Femur (tissue), 1 donor: ENCODE data around the gene SMAD6.
"Not testable (repeated sequence)": the region's sequence is repeated elsewhere in the genome, so short reads cannot be mapped to it uniquely, and the experiment has no call there.

Experiments used
- DNase-seq: peaks from one replicate; pipeline ENCODE4 v3.0.0-alpha.2; 2017

Gene SMAD6

GRCh38 chr15:66677336-66677735 lies 24.7 kb upstream of the SMAD6 start:
- DNase-seq = no peak

- DNase-seq = no peak
Measured at GRCh38 chr15:66679061-66679656, 22.9 kb upstream of the SMAD6 start.

DNA sequence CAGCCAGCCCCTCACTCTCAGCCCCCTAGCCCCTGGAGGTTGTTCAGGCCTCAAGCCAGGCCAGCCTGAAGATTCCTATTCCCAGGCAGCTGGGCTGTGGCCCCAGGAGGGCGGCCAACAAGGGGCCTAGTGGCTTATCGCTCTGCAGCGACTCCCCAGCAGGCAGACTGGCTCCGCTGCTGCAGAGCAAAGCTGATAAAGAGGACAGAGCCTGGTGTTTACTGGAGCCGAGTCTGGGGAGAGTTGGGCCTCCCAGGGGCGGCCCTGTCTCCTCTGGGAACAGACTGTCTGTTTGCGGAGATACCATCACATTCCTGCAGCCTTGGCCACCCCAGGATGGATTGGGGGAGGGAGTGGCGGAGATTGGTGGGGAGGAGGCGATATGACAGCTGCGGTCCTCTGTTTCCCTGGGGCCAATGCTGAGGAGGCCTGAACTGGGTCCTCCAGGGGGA lies 22.4 kb upstream of the SMAD6 start:
- peak; percentile 36 for DNase-seq

DNA sequence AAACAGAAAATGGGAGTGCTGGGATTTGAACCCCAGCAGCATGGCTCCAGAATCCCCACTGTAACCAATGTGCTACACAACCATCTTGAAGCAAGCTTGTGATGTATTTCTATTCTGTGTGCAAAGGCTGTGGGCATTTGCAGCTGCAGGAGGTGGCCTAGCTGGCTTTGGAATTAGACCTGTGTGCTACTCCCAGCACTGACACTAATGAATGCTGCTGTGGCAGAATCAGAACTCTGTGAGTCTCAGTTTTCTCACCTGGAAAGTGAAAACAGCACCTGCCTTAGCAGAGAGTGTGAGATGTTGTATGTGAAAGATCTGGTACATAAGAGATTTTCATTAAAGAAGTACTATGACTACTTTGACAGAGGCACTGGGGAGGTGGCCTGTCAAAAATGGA lies 21.5 kb upstream of the SMAD6 start:
- DNase-seq = no peak

GRCh38 chr15:66681395-66681794 lies 20.6 kb upstream of the SMAD6 start:
- no peak for DNase-seq

DNA sequence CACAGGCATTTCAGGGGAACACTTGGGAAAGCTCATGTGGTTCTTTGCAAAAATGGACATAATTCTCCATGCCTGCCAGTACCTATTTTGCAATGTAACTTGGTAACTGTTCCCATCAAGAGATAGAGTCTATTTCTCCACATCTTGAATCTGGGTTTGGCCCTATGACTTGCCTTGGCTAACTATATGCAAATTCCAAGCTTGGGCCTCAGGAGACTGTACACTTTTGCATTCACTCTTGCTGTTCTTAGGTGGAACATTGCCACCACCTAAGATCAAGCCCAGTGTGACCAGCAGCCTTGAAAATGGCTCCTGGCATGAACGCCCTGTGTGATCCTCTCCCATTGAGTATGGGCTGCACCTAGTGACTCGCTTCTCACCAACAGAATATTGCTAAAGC lies 19.8 kb upstream of the SMAD6 start:
- no peak for DNase-seq

- no peak for DNase-seq
Measured at GRCh38 chr15:66682865-66683264, 19.2 kb upstream of the SMAD6 start.

DNA sequence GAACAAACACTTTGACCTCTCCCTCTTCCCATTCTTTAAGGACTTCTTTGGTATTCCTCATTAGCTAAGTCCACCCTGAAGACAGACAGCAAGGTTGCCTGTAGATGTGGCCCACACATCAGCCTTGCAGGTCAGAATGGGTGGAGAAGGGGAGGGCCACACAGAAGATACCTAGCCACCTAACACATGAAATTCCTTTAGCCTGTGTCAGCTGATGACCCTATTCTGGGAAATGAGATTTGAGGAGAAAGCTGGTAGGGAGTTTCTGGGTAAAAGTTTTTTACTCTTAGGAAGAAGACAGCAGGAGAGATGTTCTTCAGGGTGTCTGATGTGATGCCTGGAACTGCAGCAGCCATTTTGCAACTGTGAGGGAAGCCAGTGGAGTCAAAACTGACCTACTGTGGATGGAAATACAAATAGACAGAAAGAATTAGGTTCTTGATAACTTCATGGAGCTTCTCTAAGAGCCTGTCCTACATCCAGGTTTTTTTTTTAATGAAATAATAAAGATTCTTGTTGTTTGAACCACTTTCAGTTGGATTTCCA lies 17.8 kb upstream of the SMAD6 start:
- no peak for DNase-seq

DNA sequence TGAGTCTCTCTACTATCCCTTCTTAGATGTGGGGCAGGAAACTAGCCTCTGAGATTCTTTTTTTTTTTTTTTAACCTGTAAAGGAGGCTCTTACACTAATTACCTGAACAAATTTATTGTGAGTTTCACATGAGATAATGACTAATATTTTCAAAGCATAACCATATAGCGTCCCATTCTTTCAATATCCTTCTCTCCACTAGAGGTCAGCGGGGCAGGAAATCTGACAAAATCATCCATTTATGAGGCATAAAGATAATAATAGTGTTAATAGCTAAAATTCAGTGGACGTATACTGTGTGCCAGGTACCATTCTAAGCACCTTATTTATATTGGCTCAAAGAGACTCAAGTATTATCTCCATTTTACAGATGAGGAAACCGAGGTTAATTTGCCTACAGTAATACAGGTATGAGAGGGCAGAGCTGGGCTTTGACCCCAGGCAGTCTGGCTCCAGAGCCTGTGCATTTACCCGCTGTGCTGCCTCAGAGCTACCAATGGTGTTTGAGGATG lies 16.3 kb upstream of the SMAD6 start:
- DNase-seq = no peak

DNA sequence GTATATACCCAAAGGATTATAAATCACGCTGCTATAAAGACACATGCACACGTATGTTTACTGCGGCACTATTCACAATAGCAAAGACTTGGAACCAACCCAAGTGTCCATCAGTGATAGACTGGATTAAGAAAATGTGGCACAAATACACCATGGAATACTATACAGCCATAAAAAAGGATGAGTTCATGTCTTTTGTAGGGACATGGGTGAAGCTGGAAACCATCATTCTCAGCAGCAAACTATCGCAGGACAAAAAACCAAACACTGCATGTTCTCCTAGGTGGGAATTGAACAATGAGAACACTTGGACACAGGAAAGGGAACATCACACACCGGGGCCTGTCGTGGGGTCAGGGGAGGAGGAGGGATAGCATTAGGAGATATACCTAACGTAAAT lies 11.1 kb upstream of the SMAD6 start:
- DNase-seq = not testable (repeated sequence)

DNA sequence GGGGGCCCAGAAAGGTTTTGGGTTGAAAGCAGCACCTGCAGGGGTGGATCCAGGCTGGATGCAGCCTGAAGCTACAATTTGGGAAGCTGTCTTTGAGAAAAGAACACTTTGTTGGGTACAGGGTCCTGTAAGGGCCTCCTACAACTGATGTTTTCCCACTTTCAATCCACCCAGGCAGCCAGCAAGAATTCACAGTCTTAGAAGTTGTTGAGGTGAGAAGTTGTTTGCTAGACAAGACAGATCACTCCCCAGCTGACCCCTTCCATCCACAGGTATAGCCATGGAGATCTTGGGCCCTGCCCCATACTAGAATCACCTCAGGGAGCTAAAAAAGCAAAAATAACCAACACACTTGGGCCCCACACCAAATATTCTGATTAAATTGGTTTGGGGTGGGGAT lies 10.3 kb upstream of the SMAD6 start:
- DNase-seq = no peak

DNA sequence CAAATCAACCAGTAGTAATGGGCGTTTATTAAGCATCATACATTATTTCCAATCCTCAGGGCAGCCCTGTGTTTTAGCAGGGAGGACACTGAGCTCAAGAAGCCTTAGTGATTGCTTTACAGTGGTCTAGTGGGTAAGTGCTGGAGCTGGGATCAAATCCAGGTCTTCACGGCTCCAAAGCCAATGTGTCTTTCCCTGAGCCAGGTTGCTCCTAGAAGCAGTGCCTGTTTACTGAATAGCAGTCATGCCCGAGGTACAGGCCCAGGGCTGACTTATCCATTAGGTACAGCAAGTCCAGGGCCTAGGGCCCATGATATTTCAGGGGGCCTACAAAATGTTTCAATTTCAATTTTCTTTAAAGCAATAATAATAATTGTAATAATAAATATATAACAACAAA lies 9.6 kb upstream of the SMAD6 start:
- peak; percentile 66 for DNase-seq

DNA sequence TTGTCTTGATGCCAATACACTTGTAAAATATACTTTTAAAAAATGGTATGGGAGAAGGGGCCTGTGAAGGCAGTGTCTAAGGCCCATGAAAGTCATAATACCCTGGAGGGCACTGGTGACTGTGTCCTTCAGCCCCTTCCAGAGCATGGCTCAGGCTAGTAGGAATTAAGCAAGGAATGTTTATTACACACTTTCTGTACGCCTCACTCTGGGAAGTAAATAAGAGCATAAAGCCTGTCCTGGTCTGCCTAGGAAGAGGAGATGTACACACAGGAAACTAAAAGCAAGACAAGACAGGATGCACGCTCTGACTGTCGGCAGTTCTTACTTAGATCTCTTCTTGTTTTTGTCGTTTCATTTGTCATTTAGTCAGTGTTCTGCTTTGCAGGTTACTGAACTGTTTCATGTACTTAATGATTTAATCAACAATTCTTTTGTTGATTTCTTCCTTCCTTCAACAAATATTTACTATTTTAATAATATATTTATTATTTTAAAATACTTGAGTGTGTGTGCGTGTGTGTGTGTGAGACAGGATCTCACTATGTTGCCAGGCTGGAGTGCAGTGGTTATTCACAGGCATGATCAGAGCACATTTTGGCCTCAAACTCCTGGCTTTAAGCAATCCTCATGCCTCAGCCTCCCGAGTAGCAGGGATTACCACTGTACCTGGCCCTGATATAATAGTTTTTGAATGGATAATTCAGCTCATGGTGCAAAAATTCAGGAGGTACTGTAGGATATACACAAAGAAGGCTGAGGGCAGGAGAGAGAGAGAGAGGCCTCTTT lies 9.0 kb upstream of the SMAD6 start:
- DNase-seq = no peak

- DNase-seq = no peak
Measured at GRCh38 chr15:66696770-66697169, 5.3 kb upstream of the SMAD6 start.

DNA sequence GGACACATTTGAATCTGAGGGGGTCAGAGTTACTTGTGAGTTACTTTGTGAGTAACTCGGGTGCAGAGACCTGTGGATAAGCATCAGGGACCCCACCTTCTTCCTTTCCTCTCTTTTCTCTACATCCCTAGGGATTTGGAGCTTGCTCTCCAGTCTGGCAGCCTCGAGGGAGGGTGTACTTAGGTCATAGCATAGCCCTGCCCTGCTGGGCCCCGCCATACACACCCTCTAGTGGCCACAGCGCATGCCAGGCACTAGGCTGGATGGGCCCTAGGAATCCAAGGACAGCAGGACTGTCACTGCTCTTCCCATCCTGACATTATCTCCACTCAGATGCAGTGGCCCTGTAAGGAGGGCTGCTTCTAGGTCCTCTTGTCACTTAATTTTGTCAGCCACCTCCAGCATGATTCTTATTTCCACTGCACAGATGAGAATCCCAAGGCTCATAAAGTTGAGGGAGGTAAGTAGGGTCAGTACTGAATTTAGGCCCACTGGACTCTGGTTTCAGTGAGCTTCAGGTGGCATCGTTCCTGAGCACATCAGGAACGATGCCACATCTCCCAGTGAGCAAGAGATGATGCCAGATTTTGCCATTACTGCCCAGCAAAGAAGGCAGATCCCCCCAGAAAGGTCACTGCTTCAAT lies 3.6 kb upstream of the SMAD6 start:
- peak; percentile 76 for DNase-seq

DNA sequence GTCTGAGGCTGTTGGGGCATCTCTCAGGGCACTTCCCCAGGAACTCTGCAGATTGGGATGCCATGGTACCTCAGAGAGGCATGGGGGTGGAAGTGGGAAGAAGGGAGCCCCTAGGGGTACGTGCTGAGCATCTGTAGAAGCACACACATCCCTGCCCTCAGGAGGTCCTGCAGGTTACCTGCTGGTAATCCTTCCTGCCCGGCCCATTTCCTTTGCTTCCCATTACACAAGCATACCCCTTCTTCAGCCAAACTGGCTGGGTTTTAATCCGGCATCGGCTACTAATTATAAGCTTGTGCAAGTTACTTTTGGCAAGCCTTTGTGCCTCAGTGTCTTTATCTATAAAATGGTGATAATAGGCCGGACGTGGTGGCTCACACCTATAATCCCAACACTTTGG lies 3.1 kb upstream of the SMAD6 start:
- DNase-seq = no peak

- DNase-seq = no peak
Measured at GRCh38 chr15:66700412-66700801, 1.6 kb upstream of the SMAD6 start.

DNA sequence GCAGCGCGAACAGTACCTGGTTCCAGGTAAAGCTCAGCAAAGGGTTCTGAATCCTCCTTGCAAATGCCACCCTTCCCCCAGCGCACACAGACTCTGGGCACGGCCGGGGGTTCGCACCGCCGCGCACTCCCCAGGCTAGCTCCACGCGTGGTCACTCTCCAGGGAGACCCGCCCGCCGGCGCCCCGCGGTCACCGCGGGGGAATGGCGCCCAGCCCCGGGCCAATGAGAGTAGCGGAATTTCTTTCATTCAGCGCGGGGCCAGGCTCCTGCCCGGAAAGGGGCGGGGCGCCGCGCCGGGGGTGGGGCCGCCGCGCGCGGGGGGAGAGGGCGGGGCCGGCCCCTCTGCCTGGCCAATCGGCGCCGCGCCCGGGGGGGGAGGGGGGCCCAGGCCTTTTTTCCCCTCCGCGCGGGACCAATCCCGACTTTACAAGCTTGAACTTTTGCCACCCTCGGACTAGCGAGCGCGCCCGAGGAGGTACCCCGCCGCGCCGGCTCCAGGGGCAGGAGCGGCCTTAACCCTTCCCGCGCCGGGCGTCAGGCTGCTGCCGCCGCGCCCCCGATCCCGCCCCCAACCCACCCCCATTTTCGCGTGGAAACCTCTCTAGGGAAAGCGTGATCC lies 1.1 kb upstream of the SMAD6 start:
- peak; percentile 97 for DNase-seq

DNA sequence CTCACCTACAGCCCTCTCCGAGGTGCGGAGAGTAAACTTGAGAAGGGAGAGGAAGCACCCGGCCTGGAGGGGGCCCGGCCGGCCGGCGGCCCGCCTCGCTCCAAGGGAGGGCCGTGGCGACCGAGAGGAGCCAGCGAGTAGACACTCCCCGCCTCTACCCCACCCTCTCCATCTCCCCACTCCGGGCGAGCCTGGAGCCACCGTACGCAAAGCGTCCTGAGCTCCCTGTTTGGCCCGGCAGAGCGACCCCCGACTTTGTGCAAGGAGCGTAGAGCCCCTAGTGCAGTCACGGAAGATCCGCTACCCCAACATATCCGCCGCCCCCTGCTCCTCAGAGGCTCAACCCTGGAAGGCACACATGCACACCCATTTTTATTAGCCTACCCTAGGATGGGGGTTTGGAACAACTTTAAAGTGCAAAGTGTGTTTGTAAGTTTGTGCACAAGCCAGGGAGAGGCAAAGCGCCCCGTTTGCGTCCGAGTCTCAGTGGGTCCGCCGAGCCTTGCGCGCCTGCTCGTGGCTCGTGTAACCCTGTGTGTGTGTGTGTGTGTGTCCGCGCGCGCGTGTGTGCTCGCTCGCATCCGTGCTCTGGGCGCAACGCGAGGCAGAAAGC lies 508 bp upstream of the SMAD6 start:
- peak; percentile 76 for DNase-seq

DNA sequence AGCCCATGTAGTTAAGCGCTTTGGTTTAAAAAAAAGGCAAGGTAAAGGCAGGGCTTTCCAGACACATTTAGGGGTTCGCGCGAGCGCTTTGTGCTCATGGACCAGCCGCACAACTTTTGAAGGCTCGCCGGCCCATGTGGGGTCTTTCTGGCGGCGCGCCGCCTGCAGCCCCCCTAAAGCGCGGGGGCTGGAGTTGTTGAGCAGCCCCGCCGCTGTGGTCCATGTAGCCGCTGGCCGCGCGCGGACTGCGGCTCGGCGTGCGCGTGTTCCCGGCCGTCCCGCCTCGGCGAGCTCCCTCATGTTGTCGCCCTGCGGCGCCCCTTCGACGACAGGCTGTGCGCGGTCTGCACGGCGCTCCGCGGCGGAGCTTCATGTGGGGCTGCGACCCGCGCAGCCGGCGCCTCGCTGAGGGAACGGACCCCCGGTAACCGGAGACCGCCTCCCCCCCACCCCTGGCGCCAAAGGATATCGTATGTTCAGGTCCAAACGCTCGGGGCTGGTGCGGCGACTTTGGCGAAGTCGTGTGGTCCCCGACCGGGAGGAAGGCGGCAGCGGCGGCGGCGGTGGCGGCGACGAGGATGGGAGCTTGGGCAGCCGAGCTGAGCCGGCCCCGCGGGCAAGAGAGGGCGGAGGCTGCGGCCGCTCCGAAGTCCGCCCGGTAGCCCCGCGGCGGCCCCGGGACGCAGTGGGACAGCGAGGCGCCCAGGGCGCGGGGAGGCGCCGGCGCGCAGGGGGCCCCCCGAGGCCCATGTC lies 927 bp downstream of the SMAD6 start:
- DNase-seq = no peak

- DNase-seq = peak; percentile 62
Measured at GRCh38 chr15:66703540-66703941, 1.5 kb downstream of the SMAD6 start.
